ENCODE data around the gene ATG7.
"Not testable (repeated sequence)": the region's sequence is repeated elsewhere in the genome, so short reads cannot be mapped to it uniquely, and the experiment has no call there.

Gene ATG7

GRCh38 chr3:11245276-11245675, 26.9 kb upstream of the ATG7 start:
- Mint-ChIP-seq H3K36me3 (no peaks in the 10 kb centered on the region), H3K27me3 (peaks cover 9% of the 10 kb centered on the region), H3K27ac (no peak overlapping the region), H3K9me3 (no peaks in the 10 kb centered on the region), H3K4me1 (peaks cover under 1% of the 10 kb centered on the region), H3K4me3 (no peak overlapping the region)
- DNase-seq, result no peak
- CTCF ChIA-PET, result no interaction called here

- DNase-seq, result no peak
- H3K27me3 Mint-ChIP-seq, result peaks cover 9% of the 10 kb centered on the region
- H3K9me3 Mint-ChIP-seq, result no peaks in the 10 kb centered on the region
- H3K27ac Mint-ChIP-seq, result no peak overlapping the region
- CTCF ChIA-PET, result no interaction called here
- no peaks in the 10 kb centered on the region for H3K36me3 Mint-ChIP-seq
- no peak overlapping the region for H3K4me3 Mint-ChIP-seq
- H3K4me1 Mint-ChIP-seq, result peaks cover 9% of the 10 kb centered on the region
Measured at GRCh38 chr3:11245827-11246662, 26.2 kb upstream of the ATG7 start.

DNA sequence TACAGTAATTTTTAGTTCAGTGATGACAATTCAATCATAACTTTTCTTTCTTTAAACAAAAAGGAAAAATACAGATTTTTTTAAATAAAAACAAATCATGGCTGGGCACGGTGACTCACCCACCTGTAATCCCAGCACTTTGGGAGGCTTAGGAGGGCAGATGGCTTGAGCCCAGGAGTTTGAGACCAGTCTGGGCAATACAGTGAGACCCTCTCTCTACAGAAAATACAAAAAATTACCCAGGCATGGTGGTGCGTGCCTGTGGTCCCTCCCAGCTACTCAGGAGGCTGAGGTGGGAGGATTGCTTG, 25.6 kb upstream of the ATG7 start:
- H3K4me1 Mint-ChIP-seq, result peaks cover 14% of the 10 kb centered on the region
- no peaks in the 10 kb centered on the region for H3K9me3 Mint-ChIP-seq
- CTCF ChIA-PET, result interaction anchor here (1.5 kb wide), 1 partner anchor 24 kb away, joined by 3 read pairs; no protein-coding TSS in a partner anchor
- H3K27ac Mint-ChIP-seq, result no peak overlapping the region
- no peak overlapping the region for H3K4me3 Mint-ChIP-seq
- no peaks in the 10 kb centered on the region for H3K36me3 Mint-ChIP-seq
- no peak for DNase-seq
- H3K27me3 Mint-ChIP-seq, result peaks cover 9% of the 10 kb centered on the region

DNA sequence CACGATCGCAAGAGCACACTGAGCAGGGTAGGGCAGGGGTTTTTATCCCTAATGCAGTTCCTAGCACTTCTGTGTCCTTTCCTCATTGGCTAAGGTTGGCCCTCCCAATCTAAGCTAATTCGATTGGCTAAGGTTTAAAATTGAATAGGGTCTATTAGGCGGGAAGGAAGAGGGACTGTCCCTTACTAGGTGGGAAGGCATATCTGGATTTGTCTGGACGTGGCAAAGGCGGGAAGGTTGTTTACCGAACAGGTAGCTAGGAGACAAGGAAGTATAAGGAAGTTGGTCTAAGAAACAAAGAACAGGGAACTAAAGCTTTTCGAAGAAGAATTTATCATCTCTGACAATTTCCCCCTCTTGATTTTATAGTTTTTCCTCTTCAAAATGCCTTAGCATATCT, 24.8 kb upstream of the ATG7 start:
- Mint-ChIP-seq H3K9me3 (no peaks in the 10 kb centered on the region), H3K27me3 (peaks cover 9% of the 10 kb centered on the region), H3K36me3 (no peaks in the 10 kb centered on the region), H3K4me3 (no peak overlapping the region), H3K27ac (no peak overlapping the region), H3K4me1 (peaks cover 19% of the 10 kb centered on the region)
- no peak for DNase-seq
- CTCF ChIA-PET, result interaction anchor here (1.5 to 2.2 kb wide), 3 partner anchors 9 to 87 kb away, joined by 3 to 9 read pairs (median 4); no protein-coding TSS in a partner anchor

GRCh38 chr3:11248596-11248995, 23.6 kb upstream of the ATG7 start:
- no peak for DNase-seq
- CTCF ChIA-PET, result interaction anchor here (2.1 to 2.2 kb wide), 2 partner anchors 10 to 86 kb away, joined by 4 to 9 read pairs; no protein-coding TSS in a partner anchor
- Mint-ChIP-seq H3K27ac (no peak overlapping the region), H3K4me3 (no peak overlapping the region), H3K27me3 (peaks cover under 1% of the 10 kb centered on the region), H3K9me3 (no peaks in the 10 kb centered on the region), H3K36me3 (no peaks in the 10 kb centered on the region), H3K4me1 (peaks cover 21% of the 10 kb centered on the region)

DNA sequence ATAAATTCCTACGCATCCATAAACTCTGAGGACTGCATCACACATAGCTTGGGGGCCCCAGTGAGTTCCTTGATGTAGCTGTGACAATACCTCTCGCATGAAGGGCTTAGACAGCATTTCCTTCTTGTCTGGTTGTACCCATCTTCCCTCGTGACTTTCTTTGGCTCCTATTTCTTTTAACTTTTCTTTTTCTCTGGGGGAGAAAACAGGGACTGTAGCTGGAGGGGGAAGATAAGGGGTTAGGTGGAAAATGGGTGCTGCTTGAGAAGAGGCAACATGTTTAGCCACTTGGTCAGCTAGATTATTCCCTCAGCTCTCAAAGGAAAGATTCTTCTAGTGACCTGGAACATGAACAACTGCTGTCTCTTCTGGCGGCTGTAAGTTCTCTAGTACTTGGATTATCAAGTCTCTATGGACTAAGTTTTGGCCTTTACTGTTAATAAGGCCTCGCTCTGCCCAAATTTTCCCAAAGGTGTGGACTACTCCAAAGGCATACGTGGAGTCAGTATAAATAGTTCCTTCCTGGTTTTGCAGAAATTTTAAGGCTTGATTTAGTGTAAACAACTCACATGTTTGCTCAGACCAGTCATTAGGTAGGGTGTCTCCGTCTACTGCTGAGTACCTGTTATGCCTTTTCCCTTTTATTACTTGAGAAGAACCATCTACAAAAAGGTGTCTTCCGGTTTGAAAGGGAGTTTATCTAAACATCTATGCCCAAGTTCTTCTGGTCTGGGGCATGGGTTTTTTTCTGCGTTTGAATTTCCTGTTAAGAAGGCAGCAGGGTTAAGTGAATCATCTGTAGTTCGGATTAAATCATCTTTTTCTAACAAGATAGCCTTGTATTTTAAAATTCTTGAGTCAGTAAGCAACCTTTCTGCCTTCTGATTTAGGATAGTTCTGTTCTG, 21.0 kb upstream of the ATG7 start:
- peak overlapping the region; percentile 81 for H3K27ac Mint-ChIP-seq
- no peaks in the 10 kb centered on the region for H3K9me3 Mint-ChIP-seq
- peaks cover 15% of the 10 kb centered on the region for H3K27me3 Mint-ChIP-seq
- H3K4me3 Mint-ChIP-seq, result no peak overlapping the region
- H3K36me3 Mint-ChIP-seq, result no peaks in the 10 kb centered on the region
- peaks cover 21% of the 10 kb centered on the region for H3K4me1 Mint-ChIP-seq
- CTCF ChIA-PET, result no interaction called here
- no peak for DNase-seq

DNA sequence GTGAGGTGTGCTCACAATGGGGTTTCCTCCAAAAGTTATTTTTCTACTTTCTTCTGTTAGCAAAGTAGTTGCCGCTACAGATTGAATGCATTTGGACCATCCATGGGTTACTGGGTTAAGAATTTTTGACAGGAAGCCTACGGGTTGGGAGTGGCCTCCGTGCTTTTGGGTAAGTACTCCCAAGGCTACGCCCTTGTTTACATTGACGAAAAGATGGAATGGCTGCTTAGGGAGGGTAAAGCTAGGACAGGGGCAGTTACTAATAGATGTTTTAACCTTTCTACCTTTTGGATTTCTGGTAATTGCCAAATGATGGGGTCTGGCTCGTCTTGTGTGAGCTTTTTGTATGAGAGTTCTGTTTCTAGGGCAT, 20.4 kb upstream of the ATG7 start:
- H3K27ac Mint-ChIP-seq, result peak overlapping the region; percentile 81
- H3K4me1 Mint-ChIP-seq, result peaks cover 21% of the 10 kb centered on the region
- no peak overlapping the region for H3K4me3 Mint-ChIP-seq
- peaks cover 16% of the 10 kb centered on the region for H3K27me3 Mint-ChIP-seq
- no peaks in the 10 kb centered on the region for H3K9me3 Mint-ChIP-seq
- CTCF ChIA-PET, result no interaction called here
- H3K36me3 Mint-ChIP-seq, result no peaks in the 10 kb centered on the region
- no peak for DNase-seq

- CTCF ChIA-PET, result no interaction called here
- no peaks in the 10 kb centered on the region for H3K36me3 Mint-ChIP-seq
- H3K9me3 Mint-ChIP-seq, result no peaks in the 10 kb centered on the region
- peaks cover 21% of the 10 kb centered on the region for H3K27me3 Mint-ChIP-seq
- H3K4me3 Mint-ChIP-seq, result no peak overlapping the region
- peaks cover 21% of the 10 kb centered on the region for H3K4me1 Mint-ChIP-seq
- no peak overlapping the region for H3K27ac Mint-ChIP-seq
- DNase-seq, result no peak
Measured at GRCh38 chr3:11254876-11255275, 17.3 kb upstream of the ATG7 start.

DNA sequence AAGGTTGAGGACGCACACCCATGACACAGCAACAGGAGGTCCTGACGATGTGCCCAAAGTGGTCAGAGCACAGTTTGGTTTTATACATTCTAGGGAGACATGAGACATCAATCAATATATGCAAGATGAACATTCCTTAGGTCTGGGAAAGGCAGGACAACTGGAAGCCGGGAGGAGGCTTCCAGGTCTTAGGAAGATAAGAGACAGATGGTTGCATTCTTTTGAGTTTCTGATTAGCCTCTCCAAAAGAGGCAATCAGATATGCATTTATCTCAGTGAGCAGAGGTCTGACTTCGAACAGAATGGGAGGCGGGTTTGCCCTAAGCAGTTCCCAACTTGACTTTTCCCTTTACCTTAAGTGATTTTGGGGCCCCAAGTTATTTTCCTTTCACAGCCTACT, 16.7 kb upstream of the ATG7 start:
- H3K9me3 Mint-ChIP-seq, H3K4me3 Mint-ChIP-seq, DNase-seq, H3K27ac Mint-ChIP-seq, CTCF ChIA-PET, H3K36me3 Mint-ChIP-seq: not testable (repeated sequence)
- Mint-ChIP-seq H3K27me3 (peaks cover 24% of the 10 kb centered on the region), H3K4me1 (peaks cover 17% of the 10 kb centered on the region)

DNA sequence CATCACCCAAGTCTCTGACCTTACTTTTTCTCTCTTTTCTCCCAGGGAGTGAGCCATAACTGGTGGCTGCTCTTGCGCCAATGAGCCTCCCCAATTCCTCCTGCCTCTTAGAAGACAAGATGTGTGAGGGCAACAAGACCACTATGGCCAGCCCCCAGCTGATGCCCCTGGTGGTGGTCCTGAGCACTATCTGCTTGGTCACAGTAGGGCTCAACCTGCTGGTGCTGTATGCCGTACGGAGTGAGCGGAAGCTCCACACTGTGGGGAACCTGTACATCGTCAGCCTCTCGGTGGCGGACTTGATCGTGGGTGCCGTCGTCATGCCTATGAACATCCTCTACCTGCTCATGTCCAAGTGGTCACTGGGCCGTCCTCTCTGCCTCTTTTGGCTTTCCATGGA, 13.2 kb upstream of the ATG7 start:
- Mint-ChIP-seq H3K36me3 (no peaks in the 10 kb centered on the region), H3K4me3 (no peak overlapping the region), H3K27ac (no peak overlapping the region), H3K4me1 (no peaks in the 10 kb centered on the region), H3K9me3 (no peaks in the 10 kb centered on the region), H3K27me3 (peaks cover 27% of the 10 kb centered on the region)
- CTCF ChIA-PET, result no interaction called here
- DNase-seq, result no peak

- CTCF ChIA-PET, result interaction anchor here (0.9 kb wide), 1 partner anchor 74 kb away, joined by 4 read pairs; no protein-coding TSS in a partner anchor
- Mint-ChIP-seq H3K4me3 (no peak overlapping the region), H3K9me3 (no peaks in the 10 kb centered on the region), H3K27me3 (peaks cover 23% of the 10 kb centered on the region), H3K4me1 (no peaks in the 10 kb centered on the region), H3K27ac (no peak overlapping the region), H3K36me3 (no peaks in the 10 kb centered on the region)
- DNase-seq, result no peak
Measured at GRCh38 chr3:11260460-11260859, 11.7 kb upstream of the ATG7 start.

GRCh38 chr3:11269007-11269406, 3.2 kb upstream of the ATG7 start:
- Mint-ChIP-seq H3K27me3 (peaks cover 12% of the 10 kb centered on the region), H3K27ac (no peak overlapping the region), H3K9me3 (no peaks in the 10 kb centered on the region), H3K4me3 (no peak overlapping the region), H3K36me3 (peaks cover 5% of the 10 kb centered on the region), H3K4me1 (peaks cover 18% of the 10 kb centered on the region)
- CTCF ChIA-PET, result no interaction called here
- no peak for DNase-seq

DNA sequence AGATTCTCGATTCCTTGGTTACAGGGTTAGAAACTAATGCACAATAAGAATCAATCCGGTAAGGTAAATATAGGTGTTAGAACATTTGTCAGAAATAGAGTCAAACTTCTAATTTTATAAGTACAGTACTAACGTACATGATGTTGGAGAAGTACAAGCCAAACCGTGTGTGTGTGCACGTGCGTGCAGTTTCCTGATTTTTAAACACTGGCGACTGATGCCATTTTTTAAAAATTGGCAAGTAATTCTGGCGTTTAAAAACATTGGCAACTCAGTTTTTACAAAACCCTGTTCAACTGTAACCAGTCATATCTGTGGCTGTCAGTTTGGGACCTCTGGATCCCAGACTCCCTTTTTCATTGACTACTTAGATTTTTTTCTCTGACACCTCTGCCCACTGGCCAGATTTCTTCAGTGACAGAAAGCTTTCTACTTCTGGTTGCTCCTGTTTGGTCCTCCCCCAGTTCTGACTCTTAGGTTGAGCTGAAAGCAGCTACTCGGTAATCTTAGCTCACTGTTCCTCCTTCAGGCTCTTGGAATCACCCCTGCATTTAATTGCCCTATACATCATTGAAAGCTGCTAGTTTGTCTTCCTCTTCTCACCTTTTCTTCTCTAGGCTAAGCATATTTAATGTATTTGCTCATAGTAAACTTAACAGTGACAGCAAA, 843 bp downstream of the ATG7 start:
- H3K4me1 Mint-ChIP-seq, result peaks cover 44% of the 10 kb centered on the region
- peaks cover 36% of the 10 kb centered on the region for H3K36me3 Mint-ChIP-seq
- peak overlapping the region; percentile 89 for H3K4me3 Mint-ChIP-seq
- H3K9me3 Mint-ChIP-seq, result peaks cover 8% of the 10 kb centered on the region
- CTCF ChIA-PET, result interaction anchor here (1.3 to 2.0 kb wide), 4 partner anchors 9 to 62 kb away, joined by 3 to 5 read pairs (median 4); no protein-coding TSS in a partner anchor
- no peak for DNase-seq
- peaks cover 5% of the 10 kb centered on the region for H3K27me3 Mint-ChIP-seq
- peak overlapping the region; percentile 92 for H3K27ac Mint-ChIP-seq

DNA sequence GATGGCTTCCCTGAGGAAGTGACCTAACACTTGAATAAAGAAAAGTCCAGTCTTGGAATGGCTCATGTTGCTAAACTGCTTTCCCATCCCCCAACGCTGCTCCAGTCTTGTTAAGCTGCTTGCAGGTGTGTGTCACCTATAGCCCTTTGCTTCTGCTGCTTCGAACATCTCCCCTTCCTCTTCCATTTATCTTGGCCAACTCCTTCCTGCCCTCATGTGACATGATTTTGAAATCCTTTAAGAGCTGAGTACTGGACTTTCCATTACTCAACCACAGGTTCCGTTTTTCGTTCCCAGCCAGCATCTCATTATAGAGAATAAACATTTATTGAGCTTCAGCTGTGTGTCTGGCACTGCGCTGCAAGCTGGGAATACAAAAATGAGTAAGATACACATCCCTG, 1.7 kb downstream of the ATG7 start:
- Mint-ChIP-seq H3K27ac (no peak overlapping the region), H3K36me3 (peaks cover 39% of the 10 kb centered on the region), H3K27me3 (peaks cover 5% of the 10 kb centered on the region), H3K4me1 (peaks cover 47% of the 10 kb centered on the region), H3K9me3 (peaks cover 8% of the 10 kb centered on the region), H3K4me3 (peak overlapping the region; percentile 89)
- peak; percentile 22 for DNase-seq
- CTCF ChIA-PET, result interaction anchor here (0.6 to 1.6 kb wide), 3 partner anchors 17 to 103 kb away, joined by 3 to 5 read pairs (median 3); no protein-coding TSS in a partner anchor

Measured in activated naive CD4-positive, alpha-beta T cell treated with anti-CD3 and anti-CD28 coated beads, Interleukin-2, amount 10 ng/mL, durations not matched to agents 7 days and 5 days (primary cell).